ENCODE measurements around the gene HYAL2. TPM values are rescaled to one million over a fixed set of nuclear protein-coding genes. Genes with fewer than 3 reads are reported as not detected.

Gene HYAL2
- total and polyA plus RNA-seq, 2 of the 8 experiments (the other 6 are each of a cell fraction or from before 2014, with no cell fraction given) = 51.9 to 176 TPM

DNA sequence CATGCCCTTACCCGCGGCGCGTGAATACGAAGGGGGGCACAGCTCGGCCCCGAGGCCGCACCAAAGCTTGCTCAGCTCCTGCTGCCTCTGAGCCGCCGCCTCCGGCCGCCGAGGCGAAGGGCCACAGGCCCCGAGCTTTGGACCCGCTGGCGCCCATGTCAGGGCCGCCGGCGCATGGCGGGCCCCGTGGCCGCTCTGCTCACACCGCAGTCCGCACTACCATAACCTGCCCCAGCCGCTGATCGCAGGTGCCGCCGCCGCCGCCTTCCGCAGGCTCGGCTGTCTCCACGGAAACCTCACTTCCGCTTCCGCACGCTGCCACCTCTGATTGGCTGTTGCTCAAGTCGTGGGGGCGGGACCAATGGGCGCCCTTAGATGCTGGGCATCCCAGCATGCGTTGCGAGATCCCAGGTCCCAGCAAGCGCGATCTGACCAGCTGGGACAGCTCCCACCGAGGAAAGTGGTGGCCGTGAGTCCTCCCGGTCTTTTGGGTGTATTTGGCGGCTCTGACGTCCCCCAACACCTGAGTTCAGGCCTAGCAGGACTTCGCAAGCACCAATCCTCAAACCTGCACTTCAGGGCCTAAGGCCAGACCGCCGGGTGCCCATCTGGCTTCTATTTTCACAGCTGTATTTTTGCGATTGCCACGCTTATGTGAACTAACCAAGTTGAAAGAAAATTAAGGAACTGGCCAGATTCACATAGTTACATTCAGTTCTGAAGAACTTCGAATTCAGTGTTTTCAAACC is 5.6 kb upstream of the HYAL2 start, which contains the start of gene TUSC2:
Gene TUSC2, minus strand, starts transcription at position 281 of the 749 bp plus-strand sequence. Its CDS starts 124 bp downstream, at position 157.
- Histone ChIP-seq H2BK12ac (ENCODE audit: low read depth, low read length) (no peak within 1 kb of the TSS), H3K79me1 (ENCODE audit: low read depth, low read length) (peaks cover 5% of the 10 kb centered on the region; the same call in 1 of the 2 replicates), H3K4ac (replicated peaks; ENCODE audit: insufficient read length, low read depth, low read length) (no peak within 1 kb of the TSS), H3K9me3 (ENCODE audit: insufficient read depth in 2 of 2, low read depth in 1 of 2, low read length in 1 of 2) (no peaks in the 10 kb centered on the region), H3K23ac (ENCODE audit: insufficient read length) (no peak within 1 kb of the TSS), H3K4me1 (replicated peaks in 1 of 4; ENCODE audit: control insufficient read depth in 3 of 4, insufficient read depth in 4 of 4, low read length in 3 of 4) (peaks cover 0 to 19% (median 7%) of the 10 kb centered on the region in 4 experiments; a peak in 6 of 7 replicates), H3K56ac (replicated peaks; ENCODE audit: insufficient read length, low read depth, low read length) (peak within 1 kb of the TSS; percentile 42), H3K4me3 (ENCODE audit: extremely low read depth in 1 of 4, insufficient read depth in 2 of 4, low read depth in 3 of 4, low read length in 4 of 4) (peak within 1 kb of the TSS; percentile 52 to 97 (median 90)), H3K9ac (replicated peaks in 1 of 4; ENCODE audit: extremely low read depth in 1 of 4, low read depth in 3 of 4, low read length in 3 of 4) (peak within 1 kb of the TSS; percentile 65 to 74 (median 72)), H4K20me1 (replicated peaks in 1 of 2; ENCODE audit: control insufficient read depth in 1 of 2, insufficient read depth in 2 of 2, low read length in 2 of 2) (peaks cover 6 to 8% of the 10 kb centered on the region in 2 experiments), H2BK15ac (ENCODE audit: low read length) (peak within 1 kb of the TSS; percentile 61; the same call in 1 of the 2 replicates), H2AK5ac (ENCODE audit: low read depth, low read length) (no peak within 1 kb of the TSS), H3K27me3 (replicated peaks in 1 of 4; ENCODE audit: control insufficient read depth in 3 of 4, extremely low read depth in 1 of 4, insufficient read depth in 3 of 4, low read length in 3 of 4) (no peaks in the 10 kb centered on the region), H3K36me3 (ENCODE audit: control insufficient read depth in 2 of 4, insufficient read depth in 4 of 4, low read length in 3 of 4) (peaks cover 11 to 31% (median 23%) of the 10 kb centered on the region in 4 experiments; a peak in 7 of 8 replicates), H4K5ac (ENCODE audit: insufficient read length, low read depth, low read length) (peak within 1 kb of the TSS; percentile 58), H3K14ac (ENCODE audit: insufficient read length) (no peak within 1 kb of the TSS), H3K27ac (ENCODE audit: low read depth, low read length) (peak within 1 kb of the TSS; percentile 49; the same call in 1 of the 2 replicates), H2BK120ac (replicated peaks; ENCODE audit: low read depth, low read length) (no peak within 1 kb of the TSS), H4K91ac (replicated peaks; ENCODE audit: insufficient read length, low read length) (no peak within 1 kb of the TSS), H3K79me2 (ENCODE audit: control insufficient read depth in 1 of 2, insufficient read depth in 2 of 2, low read length in 2 of 2) (peaks cover 0 to 11% of the 10 kb centered on the region in 2 experiments; a peak in 2 of 4 replicates), H2BK20ac (ENCODE audit: low read length) (no peak within 1 kb of the TSS), H4K8ac (ENCODE audit: extremely low read depth, insufficient read depth, low read length) (peak within 1 kb of the TSS; percentile 94; the same call in 1 of the 2 replicates), H3K23me2 (ENCODE audit: low read depth, low read length) (peaks cover 11% of the 10 kb centered on the region; the same call in 1 of the 2 replicates), H3K18ac (ENCODE audit: extremely low read depth, low read length) (no peak within 1 kb of the TSS), H3K4me2 (ENCODE audit: insufficient read depth in 1 of 2, low read depth in 2 of 2, low read length in 2 of 2) (peak within 1 kb of the TSS; percentile 72 to 98), H2AFZ (ENCODE audit: low read length) (peak within 1 kb of the TSS; percentile 71), H2BK5ac (ENCODE audit: low read depth, low read length) (peak within 1 kb of the TSS; percentile 44; the same call in 1 of the 2 replicates)
- POLR2A ChIA-PET (ENCODE audit: partially characterized antibody) = interaction anchor here (0.6 to 6.4 kb wide), 13 partner anchors 8 to 172 kb away, joined by 3 to 36 read pairs (median 4); partner anchors contain the start of genes HYAL1, HYAL2, IFRD2 and RASSF1
- 7% methylated on average over 50 of the region's 55 CpGs; no CpG with 5 or more reads in 1 of the 2 experiments for WGBS, 2 experiments (ENCODE audit: extremely low coverage in 1 of 2, insufficient coverage in 1 of 2, insufficient read length in 1 of 2, insufficient replicate concordance in 2 of 2, low coverage in 1 of 2, low lambda C conversion rate in 2 of 2, missing lambda C conversion rate in 1 of 2)
- CTCF ChIA-PET (ENCODE audit: partially characterized antibody) = interaction anchor here (0.7 to 7.5 kb wide), 13 partner anchors 9 to 291 kb away, joined by 3 to 75 read pairs (median 3); partner anchors contain the start of genes HYAL3, LSMEM2 and NAA80
- DNase-seq (ENCODE audit: low read depth in 1 of 2, low spot score in 2 of 2) (peak; percentile 82 to 96), FAIRE-seq (no peak)
- TF ChIP-seq, protein P1, sequence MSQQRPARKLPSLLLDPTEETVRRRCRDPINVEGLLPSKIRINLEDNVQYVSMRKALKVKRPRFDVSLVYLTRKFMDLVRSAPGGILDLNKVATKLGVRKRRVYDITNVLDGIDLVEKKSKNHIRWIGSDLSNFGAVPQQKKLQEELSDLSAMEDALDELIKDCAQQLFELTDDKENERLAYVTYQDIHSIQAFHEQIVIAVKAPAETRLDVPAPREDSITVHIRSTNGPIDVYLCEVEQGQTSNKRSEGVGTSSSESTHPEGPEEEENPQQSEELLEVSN (IDR thresholded peaks at IDR 0.05) = no peak
- no peak for TF ChIP-seq RFX5 (IDR thresholded peaks at IDR 0.05; ENCODE audit: borderline replicate concordance, low read depth, low read length)
